Kidney (tissue), 22 donors: ENCODE results near the gene KIR2DL4. TPM values are rescaled to one million over a fixed set of nuclear protein-coding genes. Genes with fewer than 3 reads are reported as not detected.
"Not testable (repeated sequence)": the region's sequence is repeated elsewhere in the genome, so short reads cannot be mapped to it uniquely, and the experiment has no call there.

Experiments used
- DNase-seq, 5 donors: peaks; one replicate each; pipeline ENCODE4 v3.0.0-alpha.2; 2013 to 2020
- FAIRE-seq: peaks from 2 replicates; lab custom pipeline; 2012; peaks lifted over from hg19 to GRCh38; lab: Jason Lieb, UNC
- H3K27ac ChIP-seq, 2 donors: one replicate each; pipeline ENCODE4 v1.7.0; 2013; ENCODE audit warnings: low read depth in 2 of 2, low read length in 2 of 2, inconsistent platforms in 1 of 2
- H3K27me3 ChIP-seq: one replicate; pipeline ENCODE4 v1.7.1; 2013; ENCODE audit warnings: low read length, inconsistent platforms; ENCODE audit not compliant: control insufficient read depth, insufficient read depth
- H3K36me3 ChIP-seq, 3 donors: one replicate each; pipeline versions ENCODE4 v1.7.0 to v1.7.1; 2013; ENCODE audit warnings: low read length in 3 of 3, control low read depth in 1 of 3, inconsistent platforms in 1 of 3; ENCODE audit not compliant: insufficient read depth in 3 of 3, control insufficient read depth in 2 of 3
- H3K4me1 ChIP-seq, 3 donors: one replicate each; pipeline versions ENCODE4 v1.7.0 to v1.7.1; 2013; ENCODE audit warnings: low read length in 3 of 3, inconsistent platforms in 1 of 3, low read depth in 1 of 3; ENCODE audit not compliant: control insufficient read depth in 2 of 3, insufficient read depth in 2 of 3
- H3K4me3 ChIP-seq, 3 donors: one replicate each; pipeline versions ENCODE4 v1.7.0 to v1.8.1; 2013; ENCODE audit warnings: low read length in 3 of 3, control low read depth in 1 of 3, inconsistent platforms in 1 of 3
- H3K9ac ChIP-seq, 3 donors: one replicate each; pipeline versions ENCODE4 v1.7.0 to v1.7.1; 2013; ENCODE audit warnings: low read length in 3 of 3, control low read depth in 1 of 3, inconsistent platforms in 1 of 3
- H3K9me3 ChIP-seq, 3 donors: one replicate each; pipeline versions ENCODE4 v1.7.0 to v1.7.1; 2013; ENCODE audit warnings: low read length in 3 of 3, control low read depth in 1 of 3, inconsistent platforms in 1 of 3; ENCODE audit not compliant: control insufficient read depth in 2 of 3, insufficient read depth in 1 of 3
- CTCF ChIP-seq: IDR thresholded peaks from 3 replicates; pipeline ENCODE4 v1.5.1; 2012; ENCODE audit warnings: mild to moderate bottlenecking, moderate library complexity, borderline replicate concordance; ENCODE audit not compliant: insufficient read depth; ENCODE audit errors: extremely low read depth
- intact Hi-C: fragments of 100-400 bp; cut with DNase I; formaldehyde crosslinking; loops from one replicate; pipeline ENCODE4 v1.11.1; 2022
- long read RNA-seq, 10 donors: library from polyadenylated mRNA in 1 of 10; unstranded in 1 of 10; transcript quantifications; one replicate each; pipeline ENCODE4 v2.0.0 and lab custom pipeline, GENCODE V29; 2021 to 2026
- polyA plus RNA-seq: library from polyadenylated mRNA; stranded (reverse); fragments of 350-450 nt; fragmentation: Illumina TruSeq; extraction: RNeasy Lipid Tissue Mini Kit (QIAGEN cat#74804); gene quantifications from one replicate; pipeline ENCODE4 v1.2.3, GENCODE V29; 2014; ENCODE audit warnings: low read depth, low replicate concordance; ENCODE audit not compliant: insufficient read depth
- total RNA-seq: library from RNA; stranded (reverse); fragmentation: NEBNext Ultra II Directional; extraction: Animal tissue kit (Norgen Biotek cat#: 25700); gene quantifications from one replicate; pipeline ENCODE4 v1.2.1, GENCODE V29; 2021
- donor health status: control.
- donor health status: control.
- donor health status: control.
- donor health status: control.
- donor health status: control.
- donor health status: DM: yes; HTN: yes; CAD: no.
- donor health status: Normal renal cell carcinoma (clear cell type).

Gene KIR2DL4
- 0.25 TPM for total RNA-seq
- polyA plus RNA-seq = not detected
- long read RNA-seq, donor 1 = 0 reads
- long read RNA-seq, donor 2 = 0 reads
- long read RNA-seq, donor 3 = 0 reads
- long read RNA-seq, donor 4 = 0 reads
- long read RNA-seq, donor 5 = 0 reads
- long read RNA-seq, donor 6 = 0 reads
- long read RNA-seq, donor 7, partial matches to known transcripts = 1 of 1 reads
- long read RNA-seq, donor 7, other reads (novel, unspliced or antisense) = 0 of 1 reads
- long read RNA-seq, donor 8 = 0 reads
- long read RNA-seq, donor 9 = 0 reads
- long read RNA-seq, donor 10 = 0 reads

DNA sequence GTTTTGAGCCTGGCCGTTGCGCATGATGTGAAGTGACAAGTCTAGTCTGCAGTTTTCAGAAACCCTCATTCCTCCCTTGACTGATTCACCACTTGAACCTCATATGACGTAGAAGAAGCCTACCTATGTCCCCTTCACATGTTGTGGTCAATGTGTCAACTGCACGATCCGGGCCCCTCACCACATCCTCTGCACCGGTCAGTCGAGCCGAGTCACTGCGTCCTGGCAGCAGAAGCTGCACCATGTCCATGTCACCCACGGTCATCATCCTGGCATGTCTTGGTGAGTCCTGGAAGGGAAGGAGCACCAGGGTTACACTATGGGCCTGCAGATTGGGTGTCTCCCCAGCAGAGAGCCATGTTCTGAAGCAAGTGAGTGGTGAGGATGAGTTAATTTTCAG lies at the start of gene KIR2DL4:
Gene KIR2DL4 (plus strand): TSS at position 201 of the 400 bp plus-strand sequence. CDS start 42 bp downstream, at position 243.
- Histone ChIP-seq H3K9ac (no peak within 1 kb of the TSS), H3K9me3 (peaks cover 0 to 2% (median 0%) of the 10 kb centered on the region in 3 donors), H3K4me1 (no peaks in the 10 kb centered on the region), H3K4me3 (no peak within 1 kb of the TSS), H3K27ac (no peak within 1 kb of the TSS), H3K27me3 (no peaks in the 10 kb centered on the region), H3K36me3 (no peaks in the 10 kb centered on the region)
- DNase-seq (no peak), FAIRE-seq (no peak)
- intact Hi-C loops = no loop called here
- no peak for TF ChIP-seq CTCF

GRCh38 chr19:54756204-54757110 lies 47.0 kb upstream of the KIR2DL4 start:
- DNase-seq, H3K27me3 ChIP-seq, FAIRE-seq, H3K36me3 ChIP-seq, H3K4me1 ChIP-seq, H3K9ac ChIP-seq, H3K27ac ChIP-seq, H3K4me3 ChIP-seq, intact Hi-C loops, H3K9me3 ChIP-seq: not testable (repeated sequence)

DNA sequence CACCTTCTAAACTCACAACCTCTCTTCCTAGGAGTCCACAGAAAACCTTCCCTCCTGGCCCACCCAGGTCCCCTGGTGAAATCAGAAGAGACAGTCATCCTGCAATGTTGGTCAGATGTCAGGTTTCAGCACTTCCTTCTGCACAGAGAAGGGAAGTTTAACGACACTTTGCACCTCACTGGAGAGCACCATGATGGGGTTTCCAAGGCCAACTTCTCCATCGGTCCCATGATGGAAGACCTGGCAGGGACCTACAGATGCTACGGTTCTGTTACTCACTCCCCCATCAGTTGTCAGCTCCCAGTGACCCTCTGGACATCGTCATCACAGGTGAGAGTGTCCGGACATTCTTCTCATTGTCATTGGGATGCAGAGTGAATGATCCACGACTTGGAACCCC lies 44.8 kb upstream of the KIR2DL4 start:
- H3K9ac ChIP-seq, FAIRE-seq, intact Hi-C loops, H3K27ac ChIP-seq, DNase-seq, H3K27me3 ChIP-seq, H3K4me1 ChIP-seq, H3K36me3 ChIP-seq, H3K4me3 ChIP-seq, H3K9me3 ChIP-seq: not testable (repeated sequence)

GRCh38 chr19:54764219-54764618 lies 39.2 kb upstream of the KIR2DL4 start:
- FAIRE-seq, H3K4me3 ChIP-seq, H3K9me3 ChIP-seq, H3K36me3 ChIP-seq, H3K27ac ChIP-seq, H3K27me3 ChIP-seq, H3K4me1 ChIP-seq, DNase-seq, H3K9ac ChIP-seq, intact Hi-C loops: not testable (repeated sequence)

DNA sequence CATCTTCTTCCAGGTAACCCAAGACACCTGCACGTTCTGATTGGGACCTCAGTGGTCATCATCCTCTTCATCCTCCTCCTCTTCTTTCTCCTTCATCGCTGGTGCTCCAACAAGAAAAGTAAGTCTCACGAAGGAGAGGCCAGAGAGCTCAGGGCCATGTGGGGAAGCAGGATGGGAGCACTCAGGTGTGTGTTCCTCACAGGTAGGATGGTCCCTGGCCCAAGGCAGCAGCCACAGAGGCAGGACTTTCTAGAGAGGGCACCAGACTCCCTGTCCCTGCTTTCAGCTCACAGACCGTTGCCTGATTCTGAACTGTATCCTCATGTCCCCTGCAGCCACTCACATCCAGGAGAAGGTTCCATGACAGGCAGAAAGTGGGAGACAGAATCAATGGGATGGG lies 36.9 kb upstream of the KIR2DL4 start:
- H3K27ac ChIP-seq, H3K9ac ChIP-seq, H3K27me3 ChIP-seq, FAIRE-seq, H3K36me3 ChIP-seq, H3K4me1 ChIP-seq, DNase-seq, H3K4me3 ChIP-seq, intact Hi-C loops, H3K9me3 ChIP-seq: not testable (repeated sequence)

GRCh38 chr19:54769646-54770045 lies 33.8 kb upstream of the KIR2DL4 start, which contains the start of gene KIR2DL1:
KIR2DL1 (plus strand) TSS chr19:54769793; CDS start chr19:54769851, 58 bp downstream.
- H3K27me3 ChIP-seq, H3K4me1 ChIP-seq, H3K36me3 ChIP-seq, FAIRE-seq, intact Hi-C loops, DNase-seq, H3K4me3 ChIP-seq, H3K27ac ChIP-seq, H3K9ac ChIP-seq, H3K9me3 ChIP-seq: not testable (repeated sequence)

- H3K4me1 ChIP-seq, H3K36me3 ChIP-seq, intact Hi-C loops, H3K27ac ChIP-seq, DNase-seq, H3K9me3 ChIP-seq, H3K9ac ChIP-seq, H3K4me3 ChIP-seq, H3K27me3 ChIP-seq, FAIRE-seq: not testable (repeated sequence)
Measured at GRCh38 chr19:54770511-54770910, 32.9 kb upstream of the KIR2DL4 start.
